Upper lobe of left lung (tissue), 4 donors: ENCODE data around the gene VSTM2L.

ENCODE experiments used
- EP300 ChIP-seq, 4 donors: sonication (generic); formaldehyde crosslinking; IDR thresholded peaks; one replicate each; pipeline ENCODE4 v1.5.1; 2017; ENCODE audit warnings: antibody characterized with exemption in 4 of 4, control low read depth in 2 of 4
- POLR2A ChIP-seq, 4 donors: fragments of 450-650 bp; IDR thresholded peaks; one replicate each; pipeline ENCODE4 v1.5.1; 2016 to 2017; ENCODE audit warnings: antibody characterized with exemption in 4 of 4, mild to moderate bottlenecking in 2 of 4
- POLR2AphosphoS5 ChIP-seq, 2 donors: sonication (generic); formaldehyde crosslinking; IDR thresholded peaks; one replicate each; pipeline ENCODE4 v1.5.1; 2017; ENCODE audit warnings: antibody characterized with exemption in 2 of 2
- TF ChIP-seq, protein P1 (sequence below), 6 experiments: fragments of 450-650 bp in 4 of 6; fragments of 200-600 bp in 2 of 6; sonication (generic) in 2 of 6; IDR thresholded peaks; one replicate each; pipeline ENCODE4 v1.5.1; 2016 to 2019; ENCODE audit warnings: antibody characterized with exemption in 6 of 6

DNA sequence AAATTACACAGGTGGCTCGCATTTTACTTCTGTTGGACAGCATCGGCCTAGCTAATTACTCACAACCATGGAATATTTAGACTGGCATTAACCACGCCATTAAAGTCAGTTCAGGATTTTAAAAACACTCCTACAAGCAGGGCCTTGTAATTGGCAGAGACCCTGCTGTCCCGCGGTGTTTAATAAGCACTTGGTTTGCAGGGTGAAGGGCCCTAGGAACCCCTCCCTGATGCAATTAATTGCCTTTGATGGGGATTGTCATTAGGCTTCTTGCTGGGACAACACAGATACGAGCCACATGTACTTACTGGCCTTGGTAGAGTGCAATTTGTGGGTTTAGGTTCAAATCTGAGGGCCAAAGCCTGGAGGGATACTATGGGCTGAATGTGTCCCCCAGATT is 7.8 kb upstream of the VSTM2L start:
- TF ChIP-seq POLR2AphosphoS5 (IDR thresholded peaks at IDR 0.05) (no peak), POLR2A (IDR thresholded peaks at IDR 0.05) (no peak), EP300 (IDR thresholded peaks at IDR 0.05) (no peak)
- TF ChIP-seq, protein P1, sequence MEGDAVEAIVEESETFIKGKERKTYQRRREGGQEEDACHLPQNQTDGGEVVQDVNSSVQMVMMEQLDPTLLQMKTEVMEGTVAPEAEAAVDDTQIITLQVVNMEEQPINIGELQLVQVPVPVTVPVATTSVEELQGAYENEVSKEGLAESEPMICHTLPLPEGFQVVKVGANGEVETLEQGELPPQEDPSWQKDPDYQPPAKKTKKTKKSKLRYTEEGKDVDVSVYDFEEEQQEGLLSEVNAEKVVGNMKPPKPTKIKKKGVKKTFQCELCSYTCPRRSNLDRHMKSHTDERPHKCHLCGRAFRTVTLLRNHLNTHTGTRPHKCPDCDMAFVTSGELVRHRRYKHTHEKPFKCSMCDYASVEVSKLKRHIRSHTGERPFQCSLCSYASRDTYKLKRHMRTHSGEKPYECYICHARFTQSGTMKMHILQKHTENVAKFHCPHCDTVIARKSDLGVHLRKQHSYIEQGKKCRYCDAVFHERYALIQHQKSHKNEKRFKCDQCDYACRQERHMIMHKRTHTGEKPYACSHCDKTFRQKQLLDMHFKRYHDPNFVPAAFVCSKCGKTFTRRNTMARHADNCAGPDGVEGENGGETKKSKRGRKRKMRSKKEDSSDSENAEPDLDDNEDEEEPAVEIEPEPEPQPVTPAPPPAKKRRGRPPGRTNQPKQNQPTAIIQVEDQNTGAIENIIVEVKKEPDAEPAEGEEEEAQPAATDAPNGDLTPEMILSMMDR (IDR thresholded peaks at IDR 0.05), result no peak
